ENCODE data around the gene FAM83B.

FAM83B gene

DNA sequence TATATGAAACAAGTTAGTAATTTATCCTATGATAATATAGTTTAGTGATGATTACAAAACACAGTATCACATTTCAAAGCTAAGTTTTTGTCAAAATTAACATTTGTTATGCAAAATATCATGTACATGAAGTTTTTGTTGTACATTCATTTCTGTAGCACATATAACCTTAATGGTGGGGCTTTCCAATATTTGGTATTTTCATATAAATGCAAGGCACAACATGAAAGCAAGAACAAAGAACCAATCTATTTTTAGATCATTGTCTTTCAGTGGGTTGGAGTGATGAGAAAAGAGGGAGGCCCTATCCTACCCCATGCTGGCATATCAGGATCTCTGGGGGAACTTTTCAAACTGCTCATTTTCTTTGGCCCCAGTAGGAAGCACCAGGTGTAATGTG is 53.4 kb downstream of the FAM83B start:
- TF ChIP-seq ZNF274 (IDR thresholded peaks at IDR 0.05; ENCODE audit: low read depth, low read length), result no peak
- no peak overlapping the region for H3K4me3 ChIP-seq (ENCODE audit: low read length)

DNA sequence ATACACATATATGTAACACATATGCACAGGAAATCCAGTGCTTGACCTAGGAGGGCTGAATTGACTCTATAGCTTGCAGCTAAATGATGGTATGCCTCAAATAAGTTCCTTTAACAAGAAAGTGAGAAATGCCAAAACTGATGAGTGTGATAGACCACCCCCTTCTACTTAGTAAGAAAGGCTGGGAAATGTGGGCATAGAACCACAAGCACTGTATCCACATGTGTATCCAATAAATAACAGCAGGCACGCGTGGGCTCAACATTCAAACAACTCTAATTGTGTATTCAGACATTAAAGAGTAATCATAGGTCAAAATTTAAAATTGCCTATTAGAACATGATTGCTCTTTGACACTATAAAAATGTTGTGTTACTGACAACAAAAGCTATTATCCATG is 54.1 kb downstream of the FAM83B start:
- no peak overlapping the region for H3K4me3 ChIP-seq (ENCODE audit: low read length)
- TF ChIP-seq ZNF274 (IDR thresholded peaks at IDR 0.05; ENCODE audit: low read depth, low read length), result no peak

DNA sequence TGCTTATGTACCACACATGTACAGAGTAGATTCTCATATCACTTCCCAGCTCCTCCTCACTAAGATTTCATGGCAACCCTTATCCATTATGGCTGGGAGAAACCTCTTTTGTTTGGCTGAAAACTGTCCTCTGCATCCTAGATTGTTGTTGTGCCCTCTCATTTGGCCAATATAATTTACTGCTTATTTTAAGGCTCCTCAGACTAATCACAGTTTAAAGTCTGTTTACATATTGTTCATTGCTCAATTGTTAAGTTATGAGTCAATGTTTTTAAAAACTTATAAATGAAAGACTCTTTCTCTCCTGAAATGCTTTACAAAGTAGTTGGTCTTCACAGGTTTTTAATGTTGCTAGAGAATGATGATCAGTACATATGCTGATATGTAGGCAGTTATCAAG is 57.3 kb downstream of the FAM83B start:
- no peak for TF ChIP-seq ZNF274 (IDR thresholded peaks at IDR 0.05; ENCODE audit: low read depth, low read length)
- no peak overlapping the region for H3K4me3 ChIP-seq (ENCODE audit: low read length)

DNA sequence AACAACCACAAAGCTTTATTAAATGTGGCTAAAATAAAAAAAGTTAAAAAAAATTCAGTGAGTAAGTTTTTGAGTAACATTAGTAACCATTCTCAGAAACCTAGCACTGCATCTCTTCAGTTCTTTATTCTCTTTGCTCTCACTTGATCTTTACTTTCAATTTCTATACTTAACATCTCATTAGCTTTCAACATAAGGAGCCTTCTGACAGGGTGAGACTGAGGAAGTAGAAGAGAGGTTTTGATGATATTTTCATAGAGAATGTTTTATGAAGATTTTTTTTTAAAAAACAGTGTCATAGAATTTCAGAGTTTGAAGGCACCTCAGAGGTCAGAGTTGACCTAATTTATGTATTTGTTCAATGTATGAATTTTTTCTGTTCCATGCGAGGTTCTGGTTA is 60.8 kb downstream of the FAM83B start:
- no peak for TF ChIP-seq ZNF274 (IDR thresholded peaks at IDR 0.05; ENCODE audit: low read depth, low read length)
- no peak overlapping the region for H3K4me3 ChIP-seq (ENCODE audit: low read length)

DNA sequence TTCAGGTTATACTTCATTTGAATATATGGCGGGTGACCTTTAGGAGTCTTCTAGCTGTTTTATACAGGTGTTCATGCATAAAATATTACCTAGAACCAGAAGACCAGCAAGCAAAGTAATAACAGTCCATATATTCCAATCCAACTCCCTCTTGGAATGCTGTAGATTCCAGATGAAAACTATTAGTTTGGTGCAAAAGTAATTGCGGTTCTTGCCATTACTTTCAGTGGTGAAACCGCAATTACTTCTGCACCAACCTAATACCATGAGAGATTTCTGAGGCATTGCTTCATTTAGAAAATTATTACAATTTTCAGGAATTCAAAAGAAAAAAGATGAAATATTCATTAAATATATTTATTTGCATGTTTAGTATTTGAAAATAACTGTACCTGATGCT is 62.6 kb downstream of the FAM83B start:
- H3K4me3 ChIP-seq (ENCODE audit: low read length), result no peak overlapping the region
- no peak for TF ChIP-seq ZNF274 (IDR thresholded peaks at IDR 0.05; ENCODE audit: low read depth, low read length)

DNA sequence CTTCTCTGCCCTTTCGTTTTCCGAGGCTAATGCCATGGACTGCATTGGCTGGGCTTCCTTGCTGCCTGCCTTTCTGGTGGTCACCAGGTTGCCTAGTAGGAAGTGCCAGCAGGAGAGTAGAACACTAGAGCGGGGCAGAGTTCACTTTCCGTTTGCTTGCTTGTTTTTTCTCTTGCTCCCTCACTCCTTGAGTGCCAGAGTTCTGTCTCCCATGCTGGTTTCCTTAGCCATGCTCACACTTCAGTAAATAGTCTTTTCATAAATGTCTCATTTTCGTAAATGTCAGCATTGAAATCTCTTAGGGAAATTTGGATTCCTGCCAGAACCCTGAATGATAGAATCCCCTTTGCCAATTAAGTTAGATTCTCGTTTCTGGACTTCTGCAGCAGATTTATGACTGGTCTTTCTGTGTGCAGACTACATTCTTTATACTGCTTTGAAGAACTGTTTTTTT is 63.9 kb downstream of the FAM83B start:
- TF ChIP-seq ZNF274 (IDR thresholded peaks at IDR 0.05; ENCODE audit: low read depth, low read length), result no peak
- no peak overlapping the region for H3K4me3 ChIP-seq (ENCODE audit: low read length)

DNA sequence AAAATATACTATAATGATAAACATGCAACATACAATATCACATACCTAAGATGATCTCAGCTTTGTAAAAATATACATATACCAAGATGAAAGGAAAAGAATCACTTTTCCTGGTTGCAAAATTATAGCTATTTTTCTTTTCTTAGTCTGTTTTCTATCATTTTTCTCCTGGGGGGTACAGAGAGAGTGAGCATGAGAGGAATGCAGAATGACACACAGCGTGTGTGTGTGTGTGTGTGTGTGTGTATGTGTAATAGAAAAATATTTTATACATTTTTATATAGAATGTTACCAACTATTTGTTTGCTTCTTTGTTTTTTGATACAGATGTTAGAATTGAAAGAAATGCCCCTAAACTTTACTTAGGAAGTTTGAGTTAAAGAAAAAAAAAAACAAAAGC is 64.3 kb downstream of the FAM83B start:
- TF ChIP-seq ZNF274 (IDR thresholded peaks at IDR 0.05; ENCODE audit: low read depth, low read length), result no peak
- H3K4me3 ChIP-seq (ENCODE audit: low read length), result no peak overlapping the region

DNA sequence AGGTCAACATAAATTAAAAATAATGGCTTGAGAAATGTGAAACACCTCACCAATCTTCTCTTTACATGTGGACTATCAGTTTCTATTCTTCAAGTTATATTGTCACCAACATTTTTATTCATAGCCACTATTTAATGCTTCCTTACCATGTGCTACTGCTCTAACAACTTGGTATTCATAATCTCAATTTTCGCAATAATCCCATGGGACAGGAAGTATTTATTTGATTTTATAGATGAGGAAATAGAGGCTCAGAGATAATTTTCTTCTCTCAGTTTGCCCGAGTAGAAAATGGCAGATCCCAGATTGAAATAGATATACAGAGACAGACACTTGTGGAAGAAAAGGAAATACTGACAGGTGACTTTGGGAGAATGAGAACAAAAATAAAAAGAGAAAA is 66.6 kb downstream of the FAM83B start:
- TF ChIP-seq ZNF274 (IDR thresholded peaks at IDR 0.05; ENCODE audit: low read depth, low read length), result no peak
- H3K4me3 ChIP-seq (ENCODE audit: low read length), result no peak overlapping the region

DNA sequence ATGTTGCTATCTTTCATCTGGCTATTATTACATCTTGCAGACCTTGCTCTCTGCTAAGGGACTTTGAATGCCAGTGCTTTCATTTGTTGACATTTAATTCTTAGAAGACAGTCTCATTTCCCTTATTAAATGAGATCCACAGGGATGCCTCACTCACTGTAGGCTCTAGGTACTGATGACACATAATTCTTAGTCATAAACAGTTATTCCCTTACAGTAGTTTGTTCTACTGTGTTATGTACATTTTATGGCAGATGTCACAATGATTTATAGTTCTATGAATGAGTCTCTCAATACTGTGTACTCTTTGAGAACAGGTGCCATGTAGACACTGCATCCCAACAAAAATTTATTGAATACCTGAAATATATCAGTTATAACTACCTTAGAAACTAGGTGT is 70.3 kb downstream of the FAM83B start:
- TF ChIP-seq ZNF274 (IDR thresholded peaks at IDR 0.05; ENCODE audit: low read depth, low read length), result no peak
- no peak overlapping the region for H3K4me3 ChIP-seq (ENCODE audit: low read length)

DNA sequence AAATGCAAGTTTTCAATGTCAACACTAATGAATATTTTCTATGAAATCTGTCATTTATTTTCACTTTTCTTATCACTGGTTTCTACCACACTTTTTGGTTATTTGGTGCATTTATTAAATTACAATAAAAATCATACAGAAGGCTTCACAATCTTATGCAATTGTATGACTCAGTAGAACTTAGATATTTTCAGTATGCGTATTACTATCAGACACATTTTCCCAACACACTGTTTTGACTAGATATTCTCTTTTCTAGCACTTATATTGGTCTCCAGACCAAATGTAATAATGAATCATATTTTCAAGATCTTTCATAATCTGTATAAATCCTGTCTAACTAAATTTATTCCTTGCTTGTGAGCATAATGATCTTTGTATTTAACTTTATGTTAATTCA is 74.1 kb downstream of the FAM83B start:
- no peak for TF ChIP-seq ZNF274 (IDR thresholded peaks at IDR 0.05; ENCODE audit: low read depth, low read length)
- H3K4me3 ChIP-seq (ENCODE audit: low read length), result no peak overlapping the region

DNA sequence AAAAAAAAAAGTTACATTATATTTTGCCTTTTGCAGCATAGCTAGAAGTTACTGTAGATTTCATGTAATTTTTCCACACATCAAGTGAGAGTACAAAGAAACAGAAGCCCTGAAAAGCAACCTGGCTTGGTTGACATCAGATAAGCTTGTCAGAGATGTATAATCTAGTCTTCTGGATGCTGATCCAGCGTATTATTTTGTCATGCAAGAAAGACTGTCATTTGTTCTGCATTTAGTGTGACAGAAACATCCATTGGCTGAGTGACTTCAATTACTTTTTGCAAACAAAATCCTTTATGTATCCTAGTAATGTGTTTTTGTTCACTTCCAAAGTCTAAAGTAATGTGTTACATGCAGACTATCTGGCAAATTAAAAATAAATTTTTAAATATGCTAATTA is 75.3 kb downstream of the FAM83B start:
- no peak for TF ChIP-seq ZNF274 (IDR thresholded peaks at IDR 0.05; ENCODE audit: low read depth, low read length)
- no peak overlapping the region for H3K4me3 ChIP-seq (ENCODE audit: low read length)

DNA sequence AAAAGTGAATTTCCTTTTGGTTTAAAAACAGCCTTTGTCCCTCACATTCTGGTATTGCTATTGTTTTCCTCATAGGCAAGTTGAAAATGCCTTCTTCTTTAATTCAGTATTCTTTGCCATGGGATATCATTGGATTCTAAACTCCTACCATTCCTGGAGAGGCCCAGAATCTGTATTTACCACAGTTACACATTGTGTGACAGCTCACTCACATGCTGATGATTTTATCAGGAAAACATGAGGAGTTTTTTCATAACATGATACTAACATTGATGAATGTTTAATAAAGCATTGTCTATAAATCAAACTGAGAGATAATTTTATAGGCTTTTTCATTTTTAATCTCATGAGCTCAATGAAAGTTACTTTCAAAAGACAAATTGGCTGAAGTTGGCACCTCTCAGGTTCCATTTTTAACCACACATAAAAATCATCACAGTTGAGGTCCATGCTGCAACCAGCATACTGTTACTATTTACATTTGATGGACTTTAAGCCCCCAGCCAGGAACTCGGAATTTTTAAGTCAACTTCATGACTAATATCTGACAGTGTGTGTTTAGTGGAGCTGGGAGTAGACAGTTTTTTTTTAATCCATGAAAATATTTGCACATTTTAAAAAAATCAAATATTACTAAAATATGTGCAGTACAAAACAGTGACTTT is 82.8 kb downstream of the FAM83B start:
- no peak overlapping the region for H3K4me3 ChIP-seq (ENCODE audit: low read length)
- no peak for TF ChIP-seq ZNF274 (IDR thresholded peaks at IDR 0.05; ENCODE audit: low read depth, low read length)

DNA sequence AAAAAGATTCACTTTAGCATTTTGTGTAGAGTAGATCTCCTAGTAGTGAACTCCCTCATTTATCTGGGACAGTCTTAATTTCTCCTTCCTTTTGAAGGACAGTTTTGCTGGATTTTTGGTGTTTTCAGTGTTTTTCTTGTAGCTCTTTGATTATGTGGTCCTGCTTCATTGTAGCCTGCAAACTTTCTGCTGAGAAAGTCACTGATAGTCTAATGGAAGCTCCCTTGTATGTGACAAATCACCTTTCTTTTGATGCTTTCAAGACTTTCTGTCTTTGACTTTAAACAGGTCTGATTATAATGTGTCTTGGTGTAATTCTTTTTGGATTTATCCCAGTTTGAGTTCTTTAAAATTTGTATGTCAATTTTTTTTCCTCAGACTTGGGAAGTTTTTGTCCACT is 86.1 kb downstream of the FAM83B start:
- H3K4me3 ChIP-seq (ENCODE audit: low read length), result no peak overlapping the region
- no peak for TF ChIP-seq ZNF274 (IDR thresholded peaks at IDR 0.05; ENCODE audit: low read depth, low read length)

DNA sequence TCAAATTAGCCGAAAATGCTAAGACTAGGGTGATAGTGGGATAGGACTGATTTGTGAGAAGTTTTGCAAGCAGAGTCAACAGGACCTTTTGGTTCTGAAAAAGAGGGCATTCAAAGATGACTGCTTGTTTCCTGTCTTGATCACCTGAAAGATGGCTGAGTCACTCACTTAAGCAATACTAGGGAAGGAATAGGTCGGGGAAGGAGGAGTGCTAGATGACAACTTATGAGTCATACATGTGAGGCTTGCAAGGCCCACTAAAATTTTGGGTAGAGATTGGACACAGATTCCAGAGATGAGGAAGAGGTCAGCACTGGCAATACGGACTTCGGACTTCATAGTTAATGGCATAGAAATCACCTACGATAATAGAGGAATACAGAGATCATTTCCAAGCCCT is 89.2 kb downstream of the FAM83B start:
- TF ChIP-seq ZNF274 (IDR thresholded peaks at IDR 0.05; ENCODE audit: low read depth, low read length), result no peak
- H3K4me3 ChIP-seq (ENCODE audit: low read length), result no peak overlapping the region

DNA sequence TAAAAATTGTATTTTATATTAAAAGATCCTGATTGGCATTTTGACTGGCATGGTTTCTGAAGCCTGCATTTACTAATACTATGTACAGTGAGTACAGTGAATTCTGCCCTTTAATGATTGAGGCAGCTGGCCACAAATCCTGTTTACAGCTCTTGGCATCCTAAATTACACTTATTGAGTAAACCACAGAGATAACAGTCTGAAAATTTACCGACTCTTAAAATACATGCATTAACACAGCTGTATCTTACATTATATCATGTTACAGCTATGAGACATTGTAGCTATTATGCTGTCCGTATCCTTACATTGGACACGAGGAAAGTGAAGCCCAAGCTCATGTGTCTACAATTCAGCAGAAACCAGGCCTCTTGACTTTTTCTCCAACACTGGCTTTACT is 90.8 kb downstream of the FAM83B start:
- no peak for TF ChIP-seq ZNF274 (IDR thresholded peaks at IDR 0.05; ENCODE audit: low read depth, low read length)
- H3K4me3 ChIP-seq (ENCODE audit: low read length), result no peak overlapping the region

DNA sequence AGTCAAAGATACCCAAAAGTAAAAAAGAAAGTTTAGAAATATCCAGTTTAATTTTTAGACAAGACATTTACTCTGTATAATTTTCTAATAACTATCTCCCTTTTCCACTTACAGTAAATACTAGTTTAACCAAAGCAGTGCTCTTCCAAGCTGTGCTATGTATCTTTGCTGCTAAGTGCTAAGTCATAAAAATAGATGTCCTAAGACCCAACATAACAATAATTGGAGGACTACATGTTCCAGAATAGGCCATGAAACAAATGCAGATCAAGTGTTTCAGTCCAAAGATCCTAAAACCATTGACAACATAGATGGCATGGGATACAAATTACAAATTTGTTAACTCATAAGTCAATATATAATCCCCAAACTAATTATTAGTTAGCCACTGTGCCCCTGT is 111.1 kb downstream of the FAM83B start:
- no peak for TF ChIP-seq ZNF274 (IDR thresholded peaks at IDR 0.05; ENCODE audit: low read depth, low read length)
- no peak overlapping the region for H3K4me3 ChIP-seq (ENCODE audit: low read length)

Data from GM08714 (cell line).